ENCODE data around the gene SPATA31E1. TPM values are rescaled to one million over a fixed set of nuclear protein-coding genes. Genes with fewer than 3 reads are reported as not detected.

Gene SPATA31E1
- total and polyA plus RNA-seq, 9 of the 15 experiments (the other 6 are each of a cell fraction or from before 2014, with no cell fraction given) = not detected

DNA sequence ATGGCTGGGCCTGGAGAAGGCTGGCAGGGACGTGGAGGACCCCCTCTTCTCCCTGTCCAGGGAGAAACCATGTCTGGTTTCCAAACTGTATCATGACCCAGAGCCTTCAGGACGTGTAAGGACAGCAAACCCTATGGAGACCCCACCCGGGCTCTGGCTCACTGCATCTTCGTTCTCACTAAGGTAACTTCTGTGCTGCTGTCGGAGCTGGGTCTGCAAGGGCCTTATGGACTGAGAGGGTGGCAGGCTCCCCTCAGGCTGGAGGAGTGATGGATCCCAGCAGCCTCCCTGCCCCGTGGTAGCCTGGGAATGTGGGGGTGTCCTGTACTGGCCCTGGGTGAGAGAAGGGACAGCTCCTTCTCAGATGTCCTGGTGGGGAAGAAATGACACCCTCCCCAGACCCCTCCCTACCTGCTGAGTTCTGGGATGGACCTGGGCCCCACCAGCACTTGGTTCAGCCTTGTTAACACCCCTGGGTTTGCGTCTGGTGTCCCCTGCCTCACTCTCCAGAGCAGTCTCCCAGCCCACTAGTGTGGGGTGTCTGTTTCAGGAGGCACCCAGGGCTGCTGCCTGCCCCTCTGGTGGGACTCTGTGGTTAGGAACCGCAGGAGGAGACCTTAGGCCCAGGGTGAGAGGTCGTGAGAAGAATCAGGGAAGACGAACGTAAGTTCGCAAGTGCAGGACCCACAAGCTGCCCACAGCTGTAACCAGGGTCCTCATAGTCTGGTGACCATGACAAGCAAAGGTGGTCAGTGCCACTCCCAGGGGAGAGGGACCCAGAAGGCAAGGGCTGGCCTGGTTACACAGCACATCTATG lies 6.6 kb downstream of the SPATA31E1 start:
- no peak for FAIRE-seq
- H2AFZ ChIP-seq (ENCODE audit: low read depth, low read length) = no peak overlapping the region
- POLR2A ChIA-PET = no interaction called here
- peaks cover 0 to 43% of the 10 kb centered on the region in 2 experiments; a peak in 2 of 5 replicates for H3K27me3 ChIP-seq (ENCODE audit: control insufficient read depth in 2 of 2, insufficient read depth in 2 of 2, low read length in 2 of 2)
- no peak for DNase-seq (ENCODE audit: extremely low read depth in 1 of 4, low spot score in 3 of 4)
- CTCF ChIA-PET (ENCODE audit: low intra/inter-chr PET ratio) = interaction anchor here (0.6 kb wide), 1 partner anchor 142 kb away, joined by 3 read pairs; no protein-coding TSS in a partner anchor
- no peaks in the 10 kb centered on the region for H3K79me2 ChIP-seq (ENCODE audit: control insufficient read depth, insufficient read depth, low read length)
- H3K27ac ChIP-seq (ENCODE audit: extremely low read depth, low read depth, low read length) = no peak overlapping the region
- BruUV-seq (replicated peaks) = no TSS peak
- intact Hi-C loops (cut with micrococcal nuclease) = no loop called here
- no peaks in the 10 kb centered on the region for H3K9me3 ChIP-seq (replicated peaks; ENCODE audit: control insufficient read depth, insufficient read depth, low read depth, low read length)
- no peaks in the 10 kb centered on the region for H4K20me1 ChIP-seq (replicated peaks; ENCODE audit: control insufficient read depth, insufficient read depth, low read length)
- WGBS (ENCODE audit: insufficient coverage, low coverage, missing lambda C conversion rate) = 1% methylated on average over 11 of the region's 12 CpGs
- peaks cover 0 to 6% of the 10 kb centered on the region in 2 experiments; a peak in 1 of 5 replicates for H3K4me1 ChIP-seq (replicated peaks in 1 of 2; ENCODE audit: control insufficient read depth in 2 of 2, insufficient read depth in 2 of 2, low read length in 2 of 2)
- no peak overlapping the region for H3K4me3 ChIP-seq
- no peak overlapping the region for H3K4me2 ChIP-seq (ENCODE audit: insufficient read depth, low read length)
- H3K9ac ChIP-seq (ENCODE audit: insufficient read depth in 1 of 2, low read depth in 2 of 2, low read length in 2 of 2) = no peak overlapping the region
- in situ Hi-C loops (cut with MboI) = no loop called here
- H3K9me1 ChIP-seq (ENCODE audit: control insufficient read depth, insufficient read depth, low read length) = no peaks in the 10 kb centered on the region
- H3K36me3 ChIP-seq (ENCODE audit: control insufficient read depth, insufficient read depth, low read length) = no peaks in the 10 kb centered on the region
- no peak for ATAC-seq
- no peak for TF ChIP-seq ZNF583 (CRISPR knock-in tag; IDR thresholded peaks at IDR 0.05)
- no peak for TF ChIP-seq ERF (CRISPR knock-in tag; IDR thresholded peaks at IDR 0.05)
- no peak for TF ChIP-seq CCNT2 (IDR thresholded peaks at IDR 0.05; ENCODE audit: borderline replicate concordance, extremely low read depth, insufficient read length, low read depth, low read length)
- no peak for TF ChIP-seq ZNF436 (CRISPR knock-in tag; IDR thresholded peaks at IDR 0.05)
- no peak for TF ChIP-seq HNRNPH1 (optimal IDR thresholded peaks at IDR 0.05; ENCODE audit: low read depth, low read length)
- TF ChIP-seq, protein P1, sequence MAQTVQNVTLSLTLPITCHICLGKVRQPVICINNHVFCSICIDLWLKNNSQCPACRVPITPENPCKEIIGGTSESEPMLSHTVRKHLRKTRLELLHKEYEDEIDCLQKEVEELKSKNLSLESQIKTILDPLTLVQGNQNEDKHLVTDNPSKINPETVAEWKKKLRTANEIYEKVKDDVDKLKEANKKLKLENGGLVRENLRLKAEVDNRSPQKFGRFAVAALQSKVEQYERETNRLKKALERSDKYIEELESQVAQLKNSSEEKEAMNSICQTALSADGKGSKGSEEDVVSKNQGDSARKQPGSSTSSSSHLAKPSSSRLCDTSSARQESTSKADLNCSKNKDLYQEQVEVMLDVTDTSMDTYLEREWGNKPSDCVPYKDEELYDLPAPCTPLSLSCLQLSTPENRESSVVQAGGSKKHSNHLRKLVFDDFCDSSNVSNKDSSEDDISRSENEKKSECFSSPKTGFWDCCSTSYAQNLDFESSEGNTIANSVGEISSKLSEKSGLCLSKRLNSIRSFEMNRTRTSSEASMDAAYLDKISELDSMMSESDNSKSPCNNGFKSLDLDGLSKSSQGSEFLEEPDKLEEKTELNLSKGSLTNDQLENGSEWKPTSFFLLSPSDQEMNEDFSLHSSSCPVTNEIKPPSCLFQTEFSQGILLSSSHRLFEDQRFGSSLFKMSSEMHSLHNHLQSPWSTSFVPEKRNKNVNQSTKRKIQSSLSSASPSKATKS (CRISPR knock-in tag; IDR thresholded peaks at IDR 0.05) = no peak
- TF ChIP-seq, protein P2, sequence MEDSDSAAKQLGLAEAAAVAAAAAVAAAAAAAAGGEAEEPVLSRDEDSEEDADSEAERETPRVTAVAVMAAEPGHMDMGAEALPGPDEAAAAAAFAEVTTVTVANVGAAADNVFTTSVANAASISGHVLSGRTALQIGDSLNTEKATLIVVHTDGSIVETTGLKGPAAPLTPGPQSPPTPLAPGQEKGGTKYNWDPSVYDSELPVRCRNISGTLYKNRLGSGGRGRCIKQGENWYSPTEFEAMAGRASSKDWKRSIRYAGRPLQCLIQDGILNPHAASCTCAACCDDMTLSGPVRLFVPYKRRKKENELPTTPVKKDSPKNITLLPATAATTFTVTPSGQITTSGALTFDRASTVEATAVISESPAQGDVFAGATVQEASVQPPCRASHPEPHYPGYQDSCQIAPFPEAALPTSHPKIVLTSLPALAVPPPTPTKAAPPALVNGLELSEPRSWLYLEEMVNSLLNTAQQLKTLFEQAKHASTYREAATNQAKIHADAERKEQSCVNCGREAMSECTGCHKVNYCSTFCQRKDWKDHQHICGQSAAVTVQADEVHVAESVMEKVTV (CRISPR knock-in tag; IDR thresholded peaks at IDR 0.05) = no peak
- TF ChIP-seq SIRT6 (IDR thresholded peaks at IDR 0.05; ENCODE audit: low read depth, low read length) = no peak
- TF ChIP-seq, protein P3, sequence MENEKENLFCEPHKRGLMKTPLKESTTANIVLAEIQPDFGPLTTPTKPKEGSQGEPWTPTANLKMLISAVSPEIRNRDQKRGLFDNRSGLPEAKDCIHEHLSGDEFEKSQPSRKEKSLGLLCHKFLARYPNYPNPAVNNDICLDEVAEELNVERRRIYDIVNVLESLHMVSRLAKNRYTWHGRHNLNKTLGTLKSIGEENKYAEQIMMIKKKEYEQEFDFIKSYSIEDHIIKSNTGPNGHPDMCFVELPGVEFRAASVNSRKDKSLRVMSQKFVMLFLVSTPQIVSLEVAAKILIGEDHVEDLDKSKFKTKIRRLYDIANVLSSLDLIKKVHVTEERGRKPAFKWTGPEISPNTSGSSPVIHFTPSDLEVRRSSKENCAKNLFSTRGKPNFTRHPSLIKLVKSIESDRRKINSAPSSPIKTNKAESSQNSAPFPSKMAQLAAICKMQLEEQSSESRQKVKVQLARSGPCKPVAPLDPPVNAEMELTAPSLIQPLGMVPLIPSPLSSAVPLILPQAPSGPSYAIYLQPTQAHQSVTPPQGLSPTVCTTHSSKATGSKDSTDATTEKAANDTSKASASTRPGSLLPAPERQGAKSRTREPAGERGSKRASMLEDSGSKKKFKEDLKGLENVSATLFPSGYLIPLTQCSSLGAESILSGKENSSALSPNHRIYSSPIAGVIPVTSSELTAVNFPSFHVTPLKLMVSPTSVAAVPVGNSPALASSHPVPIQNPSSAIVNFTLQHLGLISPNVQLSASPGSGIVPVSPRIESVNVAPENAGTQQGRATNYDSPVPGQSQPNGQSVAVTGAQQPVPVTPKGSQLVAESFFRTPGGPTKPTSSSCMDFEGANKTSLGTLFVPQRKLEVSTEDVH (IDR thresholded peaks at IDR 0.05; ENCODE audit: low read depth, partially characterized antibody) = no peak
- TF ChIP-seq PTTG1 (tag; IDR thresholded peaks at IDR 0.05; ENCODE audit: low read depth) = no peak
- TF ChIP-seq MEF2A (IDR thresholded peaks at IDR 0.05; ENCODE audit: control insufficient read depth, low read depth, low read length) = no peak
- TF ChIP-seq E2F3 (CRISPR knock-in tag; IDR thresholded peaks at IDR 0.05) = no peak
- TF ChIP-seq ZNF23 (CRISPR knock-in tag; IDR thresholded peaks at IDR 0.05) = no peak

Measured in K562 (cell line).